Ovary (tissue), 9 donors: ENCODE data around the gene CCDC60. TPM values are rescaled to one million over a fixed set of nuclear protein-coding genes. Genes with fewer than 3 reads are reported as not detected.

ENCODE experiments used
- DNase-seq, 5 donors: peaks; one replicate each; pipeline ENCODE4 v3.0.0-alpha.2; 2019 to 2020
- H3K27ac ChIP-seq, 2 donors: fragments of 200-600 bp; one replicate each; pipeline versions ENCODE4 v1.5.1 to v1.8.0; 2019 to 2022
- H3K27me3 ChIP-seq: fragments of 200-600 bp; one replicate; pipeline ENCODE4 v1.8.0; 2022
- H3K36me3 ChIP-seq: fragments of 200-600 bp; sonication (generic); one replicate; pipeline ENCODE4 v1.5.1; 2019
- H3K4me1 ChIP-seq: one replicate; pipeline ENCODE4 v1.8.1; 2013; ENCODE audit warnings: mild to moderate bottlenecking, moderate library complexity; ENCODE audit not compliant: insufficient read depth
- H3K4me3 ChIP-seq: fragments of 200-600 bp; sonication (generic); one replicate; pipeline ENCODE4 v1.5.1; 2017
- H3K9me3 ChIP-seq, 2 donors: fragments of 200-600 bp in 1 of 2; sonication (generic) in 1 of 2; one replicate each; pipeline versions ENCODE4 v1.5.1 to v1.8.1; 2013 to 2019; ENCODE audit warnings: mild to moderate bottlenecking in 1 of 2, moderate library complexity in 1 of 2
- EP300 ChIP-seq: sonication (generic); formaldehyde crosslinking; IDR thresholded peaks from one replicate; pipeline ENCODE4 v1.6.1; 2017; ENCODE audit warnings: antibody characterized with exemption
- POLR2A ChIP-seq: fragments of 450-650 bp; IDR thresholded peaks from one replicate; pipeline ENCODE4 v1.6.1; 2017; ENCODE audit warnings: antibody characterized with exemption, mild to moderate bottlenecking, moderate library complexity
- WGBS, 3 donors: extraction: QIAGEN DNeasy Blood & Tissue Kit in 1 of 3; methylation state at CpG; one replicate each; pipeline versions ENCODE4 v1.1.5 to v1.1.7; 2013 to 2017; 5-methylcytosine and 5-hydroxymethylcytosine counted together
- intact Hi-C, 4 donors: fragments of 100-400 bp; cut with DNase I; formaldehyde crosslinking; loops; one replicate each; pipeline versions ENCODE4 v1.11.0 to v1.15.1; 2022 to 2023
- polyA plus RNA-seq, 2 donors: library from polyadenylated mRNA; stranded (reverse); fragments of 200-250 nt in 1 of 2; fragments of 350-450 nt in 1 of 2; fragmentation: Illumina TruSeq in 1 of 2; extraction: RNeasy Lipid Tissue Mini Kit (QIAGEN cat#74804) in 1 of 2; gene quantifications; one replicate each; pipeline ENCODE4 v1.2.3, GENCODE V29; 2013 to 2014
- total RNA-seq, 7 donors: library from RNA; depleted of rRNA in 2 of 7; stranded (reverse); fragments of >200 nt in 2 of 7; fragmentation: NEBNext Ultra II Directional in 3 of 7; extraction: Animal tissue kit (Norgen Biotek cat#: 25700) in 3 of 7; gene quantifications; one replicate each; pipeline versions ENCODE4 v1.1.0 to v1.2.4, GENCODE V29; 2016 to 2023
- TF ChIP-seq, protein P1 (sequence below), 3 donors: fragments of 450-650 bp in 2 of 3; fragments of 200-600 bp in 1 of 3; IDR thresholded peaks; one replicate each; pipeline versions ENCODE4 v1.5.1 to v1.8.0; 2016 to 2022; ENCODE audit warnings: antibody characterized with exemption in 3 of 3, mild to moderate bottlenecking in 1 of 3
- donor health status: DM: no; HTN: no; CAD: no; lungs with moderate emphysema.
- donor health status: DM: no; HTN: no; CAD: no.
- donor health status: Bipolar disorder and iron deficiency.
- donor health status: DM: yes; HTN: yes; CAD: no.
- donor health status: DM: no; HTN: no; CAD: no.
- donor health status: DM: yes; HTN: yes; CAD: no.

CCDC60 gene
- total and polyA plus RNA-seq, 9 donors: 0.32 to 9.1 (median 0.59) TPM; not detected in 3

- no peak overlapping the region for H3K4me3 ChIP-seq
- no peaks in the 10 kb centered on the region for H3K4me1 ChIP-seq
- H3K36me3 ChIP-seq: no peaks in the 10 kb centered on the region
- TF ChIP-seq, protein P1, sequence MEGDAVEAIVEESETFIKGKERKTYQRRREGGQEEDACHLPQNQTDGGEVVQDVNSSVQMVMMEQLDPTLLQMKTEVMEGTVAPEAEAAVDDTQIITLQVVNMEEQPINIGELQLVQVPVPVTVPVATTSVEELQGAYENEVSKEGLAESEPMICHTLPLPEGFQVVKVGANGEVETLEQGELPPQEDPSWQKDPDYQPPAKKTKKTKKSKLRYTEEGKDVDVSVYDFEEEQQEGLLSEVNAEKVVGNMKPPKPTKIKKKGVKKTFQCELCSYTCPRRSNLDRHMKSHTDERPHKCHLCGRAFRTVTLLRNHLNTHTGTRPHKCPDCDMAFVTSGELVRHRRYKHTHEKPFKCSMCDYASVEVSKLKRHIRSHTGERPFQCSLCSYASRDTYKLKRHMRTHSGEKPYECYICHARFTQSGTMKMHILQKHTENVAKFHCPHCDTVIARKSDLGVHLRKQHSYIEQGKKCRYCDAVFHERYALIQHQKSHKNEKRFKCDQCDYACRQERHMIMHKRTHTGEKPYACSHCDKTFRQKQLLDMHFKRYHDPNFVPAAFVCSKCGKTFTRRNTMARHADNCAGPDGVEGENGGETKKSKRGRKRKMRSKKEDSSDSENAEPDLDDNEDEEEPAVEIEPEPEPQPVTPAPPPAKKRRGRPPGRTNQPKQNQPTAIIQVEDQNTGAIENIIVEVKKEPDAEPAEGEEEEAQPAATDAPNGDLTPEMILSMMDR (IDR thresholded peaks at IDR 0.05): no peak
- no peak for TF ChIP-seq EP300
- no peak for TF ChIP-seq POLR2A
- intact Hi-C loops: no loop called here
- H3K27ac ChIP-seq: no peak overlapping the region
- DNase-seq: no peak
- H3K9me3 ChIP-seq: no peaks in the 10 kb centered on the region
- WGBS, 3 donors: 9 to 15% (median 13%) methylated on average over 3 of the region's 3 CpGs
- no peaks in the 10 kb centered on the region for H3K27me3 ChIP-seq
These were observed 111.9 kb downstream of the CCDC60 start for GRCh38 chr12:119446459-119446858.

DNA sequence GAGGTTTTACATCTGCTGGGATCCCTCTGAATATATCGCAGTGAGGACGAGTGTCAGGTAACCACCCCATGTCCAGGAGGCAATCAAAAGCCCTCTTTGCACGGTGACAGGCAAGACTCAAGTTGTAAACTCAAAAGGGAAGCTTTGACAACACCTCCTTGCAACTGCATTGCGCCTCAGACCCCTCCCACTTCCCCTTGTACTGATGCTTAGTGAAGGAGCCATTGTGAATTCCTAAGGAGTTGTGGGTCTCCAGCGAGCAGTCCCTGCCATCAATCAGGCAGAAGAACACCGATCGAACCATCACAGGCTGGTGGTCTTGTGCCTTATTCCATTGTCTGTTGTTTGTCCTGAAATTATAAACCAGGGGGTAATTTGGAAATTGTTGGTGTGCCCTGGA lies 112.6 kb downstream of the CCDC60 start:
- Histone ChIP-seq H3K4me1 (no peaks in the 10 kb centered on the region), H3K27me3 (no peaks in the 10 kb centered on the region), H3K4me3 (no peak overlapping the region), H3K36me3 (no peaks in the 10 kb centered on the region), H3K27ac (no peak overlapping the region), H3K9me3 (no peaks in the 10 kb centered on the region)
- intact Hi-C loops: no loop called here
- 29 to 47% (median 41%) methylated on average over 7 of the region's 7 CpGs for WGBS, 3 donors
- DNase-seq: no peak
- TF ChIP-seq EP300: no peak
- no peak for TF ChIP-seq POLR2A

DNA sequence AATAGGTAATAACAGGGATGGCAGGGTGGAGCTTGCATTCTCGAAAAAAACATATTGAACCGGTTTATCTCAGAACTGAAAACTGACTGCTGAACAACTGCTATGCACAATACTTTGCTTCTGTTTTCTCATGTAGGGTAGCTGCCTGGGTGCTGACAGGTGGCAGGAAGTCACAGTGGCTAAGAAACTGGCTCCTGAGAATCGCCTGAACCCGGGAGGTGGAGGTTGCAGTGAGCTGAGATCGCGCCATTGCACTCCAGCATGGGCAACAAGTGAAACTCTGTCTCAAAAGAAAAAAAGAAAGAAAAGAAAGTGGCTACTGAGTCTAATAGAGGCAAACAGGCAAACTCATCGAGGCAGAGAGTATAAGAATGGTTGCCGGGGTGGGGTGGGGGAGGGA lies 113.1 kb downstream of the CCDC60 start:
- Histone ChIP-seq H3K4me1 (no peaks in the 10 kb centered on the region), H3K27ac (no peak overlapping the region), H3K27me3 (no peaks in the 10 kb centered on the region), H3K9me3 (no peaks in the 10 kb centered on the region), H3K4me3 (no peak overlapping the region), H3K36me3 (no peaks in the 10 kb centered on the region)
- TF ChIP-seq, protein P1 (IDR thresholded peaks at IDR 0.05): no peak
- TF ChIP-seq POLR2A (no peak), EP300 (no peak)
- intact Hi-C loops: no loop called here
- no peak for DNase-seq
- WGBS, 3 donors: 73 to 81% (median 78%) methylated on average over 8 of the region's 8 CpGs

DNA sequence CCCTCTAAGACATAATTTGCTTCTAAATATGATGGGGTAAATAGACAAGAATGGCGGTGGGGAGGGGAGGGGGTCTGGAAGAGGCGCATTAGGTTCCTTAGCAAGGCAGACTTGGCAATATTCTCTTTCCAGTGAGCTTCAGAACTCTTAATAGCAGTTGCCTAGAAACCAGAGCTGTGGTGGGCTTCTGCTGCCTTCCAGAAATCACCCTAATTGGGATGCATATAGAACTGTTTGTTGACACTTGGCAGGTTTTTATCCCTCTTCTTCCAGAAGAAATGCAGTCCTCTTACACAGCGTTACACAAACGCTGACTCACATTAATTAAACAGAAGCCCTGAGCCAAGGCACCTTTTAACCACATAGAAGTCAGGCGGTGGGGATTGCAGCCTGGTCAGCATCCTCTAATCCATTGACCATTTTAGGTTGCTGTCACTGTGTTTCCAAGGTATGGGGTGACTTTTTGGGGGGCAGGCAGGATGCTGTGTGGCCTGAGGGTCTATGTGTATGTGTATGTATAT lies 114.1 kb downstream of the CCDC60 start:
- Histone ChIP-seq H3K27ac (no peak overlapping the region), H3K36me3 (no peaks in the 10 kb centered on the region), H3K27me3 (no peaks in the 10 kb centered on the region), H3K9me3 (no peaks in the 10 kb centered on the region), H3K4me3 (no peak overlapping the region), H3K4me1 (no peaks in the 10 kb centered on the region)
- no peak for DNase-seq
- TF ChIP-seq EP300: no peak
- 51 to 53% (median 51%) methylated on average over 5 of the region's 5 CpGs for WGBS, 3 donors
- intact Hi-C loops: no loop called here

GRCh38 chr12:119450771-119451170 lies 116.2 kb downstream of the CCDC60 start:
- Histone ChIP-seq H3K27me3 (no peaks in the 10 kb centered on the region), H3K9me3 (no peaks in the 10 kb centered on the region), H3K4me3 (no peak overlapping the region), H3K36me3 (no peaks in the 10 kb centered on the region), H3K27ac (no peak overlapping the region), H3K4me1 (no peaks in the 10 kb centered on the region)
- no peak for DNase-seq
- intact Hi-C loops: no loop called here
- TF ChIP-seq POLR2A: no peak
- no peak for TF ChIP-seq EP300
- TF ChIP-seq, protein P1 (IDR thresholded peaks at IDR 0.05): no peak
- WGBS, 3 donors: 75 to 84% (median 81%) methylated on average over 7 of the region's 7 CpGs
